Breast epithelium (tissue), 4 donors: ENCODE measurements around the gene UST. TPM values are rescaled to one million over a fixed set of nuclear protein-coding genes. Genes with fewer than 3 reads are reported as not detected.
A peak's percentile ranks its signal among the peaks of the same experiment; 100 is the strongest.

Experiments used
- DNase-seq, 2 donors: peaks; one replicate each; pipeline ENCODE4 v3.0.0-alpha.2; 2019; ENCODE audit warnings: low spot score in 2 of 2
- H3K27ac ChIP-seq, 2 donors: fragments of 200-600 bp; sonication (generic) in 1 of 2; one replicate each; pipeline ENCODE4 v1.5.1; 2016 to 2019; ENCODE audit warnings: mild to moderate bottlenecking in 1 of 2
- H3K27me3 ChIP-seq, 2 donors: fragments of 200-600 bp; sonication (generic) in 1 of 2; one replicate each; pipeline versions ENCODE4 v1.5.1 to v1.6.0; 2017 to 2019; ENCODE audit warnings: control low read depth in 1 of 2, mild to moderate bottlenecking in 1 of 2
- H3K36me3 ChIP-seq: fragments of 200-600 bp; one replicate; pipeline ENCODE4 v1.5.1; 2019
- H3K4me1 ChIP-seq, 2 donors: fragments of 200-600 bp; sonication (generic); one replicate each; pipeline ENCODE4 v1.5.1; 2016 to 2019; ENCODE audit warnings: control low read depth in 1 of 2
- H3K4me3 ChIP-seq, 3 donors: fragments of 200-600 bp; sonication (generic); 1 replicate in 2 of 3; 2 replicates in 1 of 3; pipeline ENCODE4 v1.5.1; 2016 to 2019; ENCODE audit warnings: mild to moderate bottlenecking in 3 of 3, moderate library complexity in 2 of 3
- H3K9me3 ChIP-seq, 2 donors: fragments of 200-600 bp; sonication (generic) in 1 of 2; one replicate each; pipeline ENCODE4 v1.5.1; 2016 to 2019; ENCODE audit warnings: control low read depth in 1 of 2
- CTCF ChIP-seq, 3 donors: fragments of 450-650 bp; IDR thresholded peaks; one replicate each; pipeline ENCODE4 v1.5.1; 2016 to 2017; ENCODE audit warnings: antibody characterized with exemption in 3 of 3, mild to moderate bottlenecking in 3 of 3, moderate library complexity in 3 of 3
- POLR2A ChIP-seq: fragments of 450-650 bp; IDR thresholded peaks from one replicate; pipeline ENCODE4 v1.6.1; 2016; ENCODE audit warnings: antibody characterized with exemption, mild to moderate bottlenecking, moderate library complexity
- POLR2AphosphoS5 ChIP-seq, 3 donors: sonication (generic); formaldehyde crosslinking; IDR thresholded peaks; one replicate each; pipeline ENCODE4 v1.6.1; 2017; ENCODE audit warnings: antibody characterized with exemption in 3 of 3
- intact Hi-C: fragments of 100-400 bp; cut with DNase I; formaldehyde crosslinking; loops from one replicate; pipeline ENCODE4 v1.15.1; 2023; ENCODE audit warnings: low total_unique reads
- total RNA-seq, 3 donors: library from RNA; depleted of rRNA; stranded (reverse); fragments of >200 nt; gene quantifications; one replicate each; pipeline ENCODE4 v1.1.0, GENCODE V29; 2016

Gene UST
- total RNA-seq, 3 donors from 2014 or later: 10.5 to 28.8 (median 13.2) TPM

DNA sequence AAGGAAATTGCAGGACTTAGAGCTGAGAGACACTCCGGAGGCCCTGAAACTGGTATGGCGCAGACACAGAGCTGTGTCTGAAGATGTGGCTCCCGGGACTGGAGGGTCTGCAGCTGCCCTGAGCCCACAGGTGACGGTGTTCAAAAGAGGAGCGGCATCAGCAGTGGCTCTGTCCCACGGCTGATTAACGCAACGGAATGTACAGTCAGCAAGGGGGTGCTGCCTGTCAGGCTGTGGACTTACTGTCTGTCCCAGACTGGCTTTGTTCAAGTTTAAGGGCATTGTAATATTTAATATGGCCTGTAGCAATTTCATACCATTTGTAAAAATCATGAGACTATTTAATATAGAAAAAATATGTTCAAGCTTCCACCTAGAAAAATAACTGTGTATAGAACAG, 342.7 kb downstream of the UST start:
- no peak for DNase-seq
- TF ChIP-seq CTCF (IDR thresholded peaks at IDR 0.05) (no peak), POLR2A (no peak), POLR2AphosphoS5 (IDR thresholded peaks at IDR 0.05) (no peak)
- Histone ChIP-seq H3K4me1 (peaks cover 0 to 5% of the 10 kb centered on the region in 2 donors), H3K9me3 (no peaks in the 10 kb centered on the region), H3K27ac (no peak overlapping the region), H3K27me3 (no peaks in the 10 kb centered on the region), H3K4me3 (no peak overlapping the region), H3K36me3 (no peaks in the 10 kb centered on the region)
- intact Hi-C loops: no loop called here

GRCh38 chr6:149090937-149091336, 344.1 kb downstream of the UST start:
- intact Hi-C loops: loop anchor here (10.0 kb wide), 1 partner anchor 334 kb away; no protein-coding TSS in a partner anchor
- Histone ChIP-seq H3K27ac (no peak overlapping the region), H3K9me3 (no peaks in the 10 kb centered on the region), H3K4me1 (peaks cover 0 to 8% of the 10 kb centered on the region in 2 donors), H3K36me3 (no peaks in the 10 kb centered on the region), H3K27me3 (no peaks in the 10 kb centered on the region), H3K4me3 (no peak overlapping the region)
- DNase-seq: no peak
- no peak for TF ChIP-seq POLR2A
- no peak for TF ChIP-seq CTCF (IDR thresholded peaks at IDR 0.05)
- TF ChIP-seq POLR2AphosphoS5 (IDR thresholded peaks at IDR 0.05): no peak

DNA sequence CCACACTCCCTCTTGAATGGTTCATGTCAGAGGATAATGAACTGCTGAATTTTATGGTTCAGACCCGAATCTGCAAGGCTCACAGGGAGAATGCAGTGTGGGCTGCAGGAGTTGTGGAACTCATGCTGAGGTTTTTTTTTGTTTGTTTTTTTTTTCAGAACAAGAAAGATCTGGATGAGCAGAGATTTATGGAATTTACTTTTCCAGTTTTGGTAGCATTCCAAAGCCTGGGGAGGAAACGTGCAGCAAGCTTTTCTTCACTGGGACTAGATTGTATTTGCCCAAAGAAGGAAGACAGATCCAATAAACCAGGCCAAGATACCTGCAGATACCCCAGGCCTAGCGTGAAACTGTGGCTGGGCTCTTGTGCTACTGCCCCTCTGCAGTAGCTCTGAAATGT, 346.8 kb downstream of the UST start:
- Histone ChIP-seq H3K27ac (peak overlapping the region in 1 of 2 donors; percentile 0), H3K4me3 (no peak overlapping the region), H3K36me3 (no peaks in the 10 kb centered on the region), H3K4me1 (peaks cover 0 to 8% of the 10 kb centered on the region in 2 donors), H3K27me3 (no peaks in the 10 kb centered on the region), H3K9me3 (peaks cover 0 to 2% of the 10 kb centered on the region in 2 donors)
- TF ChIP-seq POLR2A: no peak
- intact Hi-C loops: loop anchor here (10.0 kb wide), 1 partner anchor 331 kb away; no protein-coding TSS in a partner anchor
- DNase-seq: no peak

DNA sequence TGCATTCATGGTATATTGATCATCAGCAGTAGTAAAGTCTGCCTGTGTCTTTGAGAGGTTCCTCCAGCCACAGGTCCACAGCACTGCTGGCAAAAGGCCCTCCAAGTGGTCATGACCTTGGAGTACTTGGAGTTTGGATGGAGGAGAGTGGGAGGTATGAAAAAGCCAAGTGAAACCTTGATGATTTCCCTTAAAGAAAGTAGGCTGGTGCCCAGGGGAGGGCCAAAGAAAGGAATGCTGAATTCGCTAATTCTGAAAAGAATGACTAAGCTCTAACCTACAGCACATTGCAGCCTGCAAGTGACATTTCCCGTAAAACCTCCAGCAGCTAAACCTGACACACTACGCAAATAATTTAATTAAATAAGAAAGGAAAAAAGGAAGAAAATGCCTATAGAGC, 347.3 kb downstream of the UST start:
- Histone ChIP-seq H3K4me1 (peaks cover 0 to 8% of the 10 kb centered on the region in 2 donors), H3K27ac (peak overlapping the region in 1 of 2 donors; percentile 0), H3K36me3 (no peaks in the 10 kb centered on the region), H3K27me3 (no peaks in the 10 kb centered on the region), H3K9me3 (peaks cover 0 to 6% of the 10 kb centered on the region in 2 donors), H3K4me3 (no peak overlapping the region)
- TF ChIP-seq POLR2A: no peak
- no peak for TF ChIP-seq CTCF (IDR thresholded peaks at IDR 0.05)
- no peak for TF ChIP-seq POLR2AphosphoS5 (IDR thresholded peaks at IDR 0.05)
- no peak for DNase-seq
- intact Hi-C loops: loop anchor here (10.0 kb wide), 1 partner anchor 331 kb away; no protein-coding TSS in a partner anchor

- no peaks in the 10 kb centered on the region for H3K27me3 ChIP-seq
- no peak overlapping the region for H3K4me3 ChIP-seq
- intact Hi-C loops: loop anchor here (10.0 kb wide), 1 partner anchor 330 kb away; no protein-coding TSS in a partner anchor
- TF ChIP-seq CTCF (IDR thresholded peaks at IDR 0.05) (no peak), POLR2AphosphoS5 (IDR thresholded peaks at IDR 0.05) (no peak), POLR2A (no peak)
- DNase-seq: no peak
- peaks cover 0 to 6% of the 10 kb centered on the region in 2 donors for H3K9me3 ChIP-seq
- no peak overlapping the region for H3K27ac ChIP-seq
- H3K4me1 ChIP-seq: peaks cover 0 to 8% of the 10 kb centered on the region in 2 donors
- no peaks in the 10 kb centered on the region for H3K36me3 ChIP-seq
Measured at GRCh38 chr6:149094934-149095351, 348.1 kb downstream of the UST start.
